AG04450 (cell line): ENCODE measurements around the gene C20orf141. TPM values are rescaled to one million over a fixed set of nuclear protein-coding genes. Genes with fewer than 3 reads are reported as not detected.

ENCODE experiments used
- CTCF ChIA-PET: fragments of 300-600, 350-600 bp; formaldehyde crosslinking; extraction: SDS; loops from one replicate; lab custom pipeline; 2022; ENCODE audit warnings: antibody characterized with exemption, inconsistent platforms; lab: Charles Lee
- POLR2A ChIA-PET: fragments of 350-600 bp; formaldehyde crosslinking; extraction: SDS; loops from one replicate; lab custom pipeline; 2021; ENCODE audit warnings: antibody characterized with exemption, inconsistent platforms; lab: Yijun Ruan, JAX
- DNase-seq: peaks from one replicate; pipeline ENCODE4 v3.0.0-alpha.2; 2011; ENCODE audit warnings: low read depth, low spot score
- H3K27ac ChIP-seq: one replicate; pipeline ENCODE4 v1.5.1; 2012; ENCODE audit warnings: low read depth, low read length, control low read depth
- H3K27me3 ChIP-seq: one replicate; pipeline ENCODE4 v1.6.0; 2012; ENCODE audit warnings: low read length; ENCODE audit not compliant: control insufficient read depth, insufficient read depth
- H3K4me3 ChIP-seq: 2 replicates; pipeline ENCODE4 v1.5.1; 2011; ENCODE audit warnings: mild to moderate bottlenecking, low read depth, low read length, control low read depth
- H3K9me3 ChIP-seq: 2 replicates; pipeline ENCODE4 v1.5.1; 2012; ENCODE audit warnings: low read length; ENCODE audit not compliant: control insufficient read depth, insufficient read depth
- CTCF ChIP-seq: IDR thresholded peaks from 2 replicates; pipeline ENCODE4 v1.5.1; 2011; ENCODE audit warnings: low read depth, low read length, control low read depth, inconsistent platforms
- polyA plus RNA-seq: library from polyadenylated mRNA; depleted of rRNA; stranded (reverse); fragments of >200 nt; gene quantifications from 2 replicates; pipeline ENCODE4 v1.2.3, GENCODE V29; 2011

C20orf141 gene
- polyA plus RNA-seq, 1 experiment = not detected

DNA sequence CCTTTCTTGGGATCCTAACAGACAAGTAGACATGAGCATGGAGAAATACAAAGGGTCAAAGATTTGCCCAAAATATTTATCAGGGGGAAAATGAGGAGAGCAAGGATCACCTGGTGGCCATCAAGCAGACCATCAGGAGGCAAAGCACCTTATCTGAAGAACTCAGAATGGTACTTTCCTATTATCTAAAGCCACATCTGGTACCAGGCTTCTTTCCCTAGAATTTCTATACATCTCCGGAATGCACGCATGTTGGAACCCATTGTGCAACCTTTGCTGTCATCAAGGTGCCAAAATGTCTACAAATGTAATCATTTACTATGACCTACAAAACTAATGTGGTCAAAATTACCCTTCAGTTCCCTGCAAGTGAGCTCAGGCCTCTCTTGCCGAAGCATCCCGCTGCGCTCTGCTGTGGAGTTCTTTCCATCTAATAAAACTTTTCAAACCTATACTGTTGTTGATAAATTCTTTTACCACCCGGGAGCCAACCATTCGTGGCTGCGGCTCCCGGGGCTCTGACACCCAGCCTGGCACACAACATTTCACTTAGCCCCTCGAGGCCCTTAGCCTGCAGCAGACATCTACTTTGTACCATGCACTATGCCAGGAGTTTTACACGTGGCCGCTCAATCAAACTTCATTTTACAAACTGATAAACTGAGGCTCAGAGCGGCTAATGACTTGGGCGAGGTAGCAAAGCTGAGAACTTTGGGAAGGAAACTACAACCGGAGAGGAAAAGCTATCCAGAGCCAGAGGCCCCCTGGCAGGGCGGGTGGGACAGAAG lies 10.6 kb upstream of the C20orf141 start:
- no peak overlapping the region for H3K27ac ChIP-seq
- no peak for TF ChIP-seq CTCF
- H3K9me3 ChIP-seq = peaks cover 5% of the 10 kb centered on the region
- H3K27me3 ChIP-seq = peaks cover 62% of the 10 kb centered on the region
- ChIA-PET POLR2A (no interaction called here), CTCF (no interaction called here)
- H3K4me3 ChIP-seq = no peak overlapping the region
- no peak for DNase-seq

GRCh38 chr20:2804852-2805688 lies 9.7 kb upstream of the C20orf141 start:
- peaks cover 59% of the 10 kb centered on the region for H3K27me3 ChIP-seq
- TF ChIP-seq CTCF = no peak

GRCh38 chr20:2805689-2806350 lies 9.0 kb upstream of the C20orf141 start:
- ChIA-PET POLR2A (no interaction called here), CTCF (no interaction called here)
- Histone ChIP-seq H3K9me3 (peaks cover 9% of the 10 kb centered on the region), H3K4me3 (no peak overlapping the region), H3K27me3 (peaks cover 55% of the 10 kb centered on the region), H3K27ac (no peak overlapping the region)
- no peak for DNase-seq
- TF ChIP-seq CTCF = no peak

More at GRCh38 chr20:2804852-2805688, 9.7 kb upstream of the C20orf141 start:
- Histone ChIP-seq H3K4me3 (no peak overlapping the region), H3K27ac (no peak overlapping the region), H3K9me3 (peaks cover 9% of the 10 kb centered on the region)
- DNase-seq = no peak
- ChIA-PET CTCF (no interaction called here), POLR2A (no interaction called here)

GRCh38 chr20:2806351-2806701 lies 8.5 kb upstream of the C20orf141 start:
- peaks cover 6% of the 10 kb centered on the region for H3K9me3 ChIP-seq
- ChIA-PET POLR2A (no interaction called here), CTCF (no interaction called here)
- no peak overlapping the region for H3K4me3 ChIP-seq
- no peak overlapping the region for H3K27ac ChIP-seq
- DNase-seq = no peak
- TF ChIP-seq CTCF = no peak
- peaks cover 50% of the 10 kb centered on the region for H3K27me3 ChIP-seq
